ENCODE measurements around the gene CCDC87.
"Not testable (repeated sequence)": the region's sequence is repeated elsewhere in the genome, so short reads cannot be mapped to it uniquely, and the experiment has no call there.

The CCDC87 gene

GRCh38 chr11:66592457-66593302, at the start of gene CCDC87, which contains the start of gene CCS:
CCDC87 (minus strand) TSS chr11:66593063; CDS start chr11:66593015, 48 bp downstream.
CCS (plus strand) TSS chr11:66593185; CDS start chr11:66593262, 77 bp downstream.
- peak; percentile 92 for DNase-seq

GRCh38 chr11:66641834-66642233, 49.0 kb upstream of the CCDC87 start:
- no peak for DNase-seq

- not testable (repeated sequence) for DNase-seq
These were observed 47.0 kb upstream of the CCDC87 start for GRCh38 chr11:66639814-66640340.

GRCh38 chr11:66639066-66639813, 46.4 kb upstream of the CCDC87 start:
- no peak for DNase-seq

GRCh38 chr11:66638177-66639065, 45.6 kb upstream of the CCDC87 start, which contains the start of gene RBM4:
RBM4 (plus strand) TSS chr11:66638703; CDS start chr11:66639712, 1,009 bp downstream.
- DNase-seq, result peak; percentile 98

- DNase-seq, result no peak
These were observed 44.8 kb upstream of the CCDC87 start for GRCh38 chr11:66637557-66638176.

GRCh38 chr11:66636411-66636810, 43.5 kb upstream of the CCDC87 start:
- DNase-seq, result no peak

GRCh38 chr11:66632952-66633351, 40.1 kb upstream of the CCDC87 start:
- DNase-seq, result no peak

- DNase-seq, result no peak
These were observed 39.0 kb upstream of the CCDC87 start for GRCh38 chr11:66631883-66632282.

GRCh38 chr11:66629356-66629755, 36.5 kb upstream of the CCDC87 start:
- no peak for DNase-seq

GRCh38 chr11:66628061-66628603, 35.3 kb upstream of the CCDC87 start:
- no peak for DNase-seq

GRCh38 chr11:66626926-66627325, 34.1 kb upstream of the CCDC87 start:
- DNase-seq, result no peak

- no peak for DNase-seq
These were observed 33.5 kb upstream of the CCDC87 start for GRCh38 chr11:66626382-66626781.

- no peak for DNase-seq
These were observed 32.9 kb upstream of the CCDC87 start for GRCh38 chr11:66625752-66626149.

- DNase-seq, result no peak
These were observed 32.3 kb upstream of the CCDC87 start for GRCh38 chr11:66625041-66625751.

GRCh38 chr11:66624450-66624849, 31.6 kb upstream of the CCDC87 start:
- no peak for DNase-seq

- DNase-seq, result no peak
These were observed 26.3 kb upstream of the CCDC87 start for GRCh38 chr11:66619080-66619554.

- no peak for DNase-seq
These were observed 24.4 kb upstream of the CCDC87 start for GRCh38 chr11:66617155-66617834.

- peak; percentile 94 for DNase-seq
These were observed 23.7 kb upstream of the CCDC87 start, which contains the start of gene RBM14 for GRCh38 chr11:66616379-66617154. RBM14 (plus strand) TSS chr11:66616630; CDS start chr11:66616721, 91 bp downstream.
